H1 (cell line): Measurements from ENCODE around the gene ADAMTS8. TPM values are rescaled to one million over a fixed set of nuclear protein-coding genes. Genes with fewer than 3 reads are reported as not detected.

ENCODE experiments used
- CTCF ChIA-PET: fragments of 300-600 bp; sonication (Branson Sonifier 250); formaldehyde crosslinking; loops from one replicate; lab custom pipeline; 2021; ENCODE audit not compliant: partially characterized antibody; lab: Charles Lee
- POLR2A ChIA-PET: fragments of 300-600 bp; sonication (Branson Sonifier 250); formaldehyde crosslinking; loops from one replicate; lab custom pipeline; 2021; ENCODE audit warnings: inconsistent platforms; ENCODE audit not compliant: partially characterized antibody; lab: Charles Lee
- DNase-seq, 2 experiments: peaks; one replicate each; pipeline versions ENCODE4 v3.0.0 to v3.0.0-alpha.2; 2010 to 2022; ENCODE audit warnings: low spot score in 2 of 2, low read depth in 1 of 2, mixed read lengths in 1 of 2
- FAIRE-seq: peaks from 2 replicates; lab custom pipeline; 2011; peaks lifted over from hg19 to GRCh38; lab: Jason Lieb, UNC
- H2AFZ ChIP-seq: 2 replicates; pipeline ENCODE4 v1.8.1; 2012; ENCODE audit warnings: low read length, inconsistent platforms
- H2AK5ac ChIP-seq: 2 replicates; pipeline ENCODE4 v1.6.1; 2013; ENCODE audit warnings: low read depth, low read length
- H2BK120ac ChIP-seq: replicated peaks from 2 replicates; pipeline ENCODE3; 2013; ENCODE audit warnings: low read depth, low read length, inconsistent platforms
- H2BK12ac ChIP-seq: 2 replicates; pipeline ENCODE4 v1.6.1; 2013; ENCODE audit warnings: low read depth, low read length
- H2BK15ac ChIP-seq: 2 replicates; pipeline ENCODE4 v1.6.1; 2013; ENCODE audit warnings: low read length
- H2BK20ac ChIP-seq: 2 replicates; pipeline ENCODE4 v1.6.1; 2013; ENCODE audit warnings: low read length
- H2BK5ac ChIP-seq: 2 replicates; pipeline ENCODE4 v1.6.1; 2013; ENCODE audit warnings: low read depth, low read length
- H3K14ac ChIP-seq: 2 replicates; pipeline ENCODE4 v1.6.1; 2013; ENCODE audit warnings: inconsistent platforms; ENCODE audit not compliant: insufficient read length
- H3K18ac ChIP-seq: 2 replicates; pipeline ENCODE4 v1.6.1; 2013; ENCODE audit warnings: low read length; ENCODE audit errors: extremely low read depth
- H3K23ac ChIP-seq: 2 replicates; pipeline ENCODE4 v1.6.1; 2013; ENCODE audit warnings: inconsistent platforms; ENCODE audit not compliant: insufficient read length
- H3K23me2 ChIP-seq: 2 replicates; pipeline ENCODE4 v1.6.1; 2013; ENCODE audit warnings: low read depth, low read length
- H3K27ac ChIP-seq: 2 replicates; pipeline ENCODE4 v1.6.1; 2011; ENCODE audit warnings: low read depth, low read length, inconsistent platforms
- H3K27me3 ChIP-seq, 4 experiments: replicated peaks in 1 of 4; 1 replicate in 1 of 4; 2 replicates in 3 of 4; pipeline versions ENCODE4 v1.6.1 to v1.8.1; 2011 to 2013; ENCODE audit warnings: low read length in 3 of 4, mild to moderate bottlenecking in 3 of 4, inconsistent platforms in 2 of 4, mixed read lengths in 2 of 4, moderate library complexity in 1 of 4; ENCODE audit not compliant: control insufficient read depth in 3 of 4, insufficient read depth in 3 of 4; ENCODE audit errors: extremely low read depth in 1 of 4
- H3K36me3 ChIP-seq, 4 experiments: 2 replicates each; pipeline versions ENCODE4 v1.6.1 to v1.8.1; 2011 to 2013; ENCODE audit warnings: mild to moderate bottlenecking in 4 of 4, low read length in 3 of 4, moderate library complexity in 2 of 4, control low read depth in 1 of 4, inconsistent platforms in 1 of 4; ENCODE audit not compliant: insufficient read depth in 4 of 4, control insufficient read depth in 2 of 4
- H3K4ac ChIP-seq: replicated peaks from 2 replicates; pipeline ENCODE3; 2013; ENCODE audit warnings: low read length, low read depth, mixed read lengths, inconsistent platforms; ENCODE audit not compliant: insufficient read length
- H3K4me1 ChIP-seq, 4 experiments: replicated peaks in 1 of 4; 1 replicate in 1 of 4; 2 replicates in 3 of 4; pipeline versions ENCODE4 v1.6.1 to v1.8.1; 2011 to 2013; ENCODE audit warnings: low read length in 3 of 4, inconsistent platforms in 2 of 4, mixed read lengths in 1 of 4; ENCODE audit not compliant: insufficient read depth in 4 of 4, control insufficient read depth in 3 of 4
- H3K4me2 ChIP-seq, 2 experiments: 2 replicates each; pipeline versions ENCODE4 v1.6.1 to v1.8.1; 2011 to 2013; ENCODE audit warnings: low read depth in 2 of 2, low read length in 2 of 2, control low read depth in 1 of 2, inconsistent platforms in 1 of 2, mild to moderate bottlenecking in 1 of 2; ENCODE audit not compliant: insufficient read depth in 1 of 2
- H3K4me3 ChIP-seq, 4 experiments: fragments of 200-600, 300-600 bp in 1 of 4; sonication (generic), shearing (Covaris generic), sonication (Bioruptor Twin) in 1 of 4; 2 replicates each; pipeline versions ENCODE4 v1.5.1 to v1.8.1; 2011 to 2016; ENCODE audit warnings: low read length in 4 of 4, low read depth in 3 of 4, control low read depth in 2 of 4, inconsistent platforms in 2 of 4, mild to moderate bottlenecking in 2 of 4, mixed read lengths in 1 of 4, moderate library complexity in 1 of 4; ENCODE audit not compliant: insufficient read depth in 2 of 4; ENCODE audit errors: extremely low read depth in 1 of 4
- H3K56ac ChIP-seq: replicated peaks from 2 replicates; pipeline ENCODE3; 2013; ENCODE audit warnings: low read depth, mild to moderate bottlenecking, mixed read lengths, low read length, inconsistent platforms; ENCODE audit not compliant: insufficient read length
- H3K79me1 ChIP-seq: 2 replicates; pipeline ENCODE4 v1.6.1; 2013; ENCODE audit warnings: low read depth, low read length, control low read depth
- H3K79me2 ChIP-seq, 2 experiments: 2 replicates each; pipeline versions ENCODE4 v1.6.1 to v1.8.1; 2012 to 2013; ENCODE audit warnings: low read length in 2 of 2, mild to moderate bottlenecking in 2 of 2, inconsistent platforms in 1 of 2; ENCODE audit not compliant: insufficient read depth in 2 of 2, control insufficient read depth in 1 of 2
- H3K9ac ChIP-seq, 4 experiments: replicated peaks in 1 of 4; 1 replicate in 1 of 4; 2 replicates in 3 of 4; pipeline versions ENCODE4 v1.6.1 to v1.8.1; 2011 to 2013; ENCODE audit warnings: low read depth in 3 of 4, low read length in 3 of 4, control low read depth in 2 of 4, mild to moderate bottlenecking in 2 of 4, moderate library complexity in 2 of 4, inconsistent platforms in 1 of 4; ENCODE audit errors: extremely low read depth in 1 of 4
- H3K9me3 ChIP-seq, 2 experiments: 2 replicates each; pipeline versions ENCODE4 v1.6.1 to v1.8.1; 2012 to 2013; ENCODE audit warnings: mild to moderate bottlenecking in 2 of 2, moderate library complexity in 2 of 2, control low read depth in 1 of 2, inconsistent platforms in 1 of 2, low read depth in 1 of 2, low read length in 1 of 2, mixed read lengths in 1 of 2; ENCODE audit not compliant: insufficient read depth in 2 of 2
- H4K20me1 ChIP-seq, 2 experiments: replicated peaks in 1 of 2; 2 replicates each; pipeline versions ENCODE3 to v1.8.1; 2011 to 2013; ENCODE audit warnings: inconsistent platforms in 2 of 2, low read length in 2 of 2, mild to moderate bottlenecking in 1 of 2; ENCODE audit not compliant: insufficient read depth in 2 of 2, control insufficient read depth in 1 of 2
- H4K5ac ChIP-seq: 2 replicates; pipeline ENCODE4 v1.6.1; 2013; ENCODE audit warnings: low read length, low read depth, mixed read lengths, inconsistent platforms; ENCODE audit not compliant: insufficient read length
- H4K8ac ChIP-seq: 2 replicates; pipeline ENCODE4 v1.8.0; 2013; ENCODE audit warnings: mild to moderate bottlenecking, moderate library complexity, low read length, inconsistent platforms; ENCODE audit not compliant: insufficient read depth; ENCODE audit errors: extremely low read depth
- H4K91ac ChIP-seq: replicated peaks from 2 replicates; pipeline ENCODE3; 2013; ENCODE audit warnings: low read length, mixed read lengths, inconsistent platforms; ENCODE audit not compliant: insufficient read length
- CEBPB ChIP-seq: IDR thresholded peaks from 2 replicates; pipeline ENCODE4 v1.6.1; 2012; ENCODE audit warnings: low read depth, low read length
- CHD1 ChIP-seq: IDR thresholded peaks from 2 replicates; pipeline ENCODE4 v1.6.1; 2012; ENCODE audit warnings: low read depth, low read length, improper control_type of control experiment
- CHD2 ChIP-seq: IDR thresholded peaks from 2 replicates; pipeline ENCODE4 v1.6.1; 2012; ENCODE audit warnings: low read length, improper control_type of control experiment
- CREB1 ChIP-seq: IDR thresholded peaks from 2 replicates; pipeline ENCODE4 v1.6.1; 2012; ENCODE audit warnings: inconsistent platforms
- POLR2A ChIP-seq, 2 experiments: IDR thresholded peaks; 1 replicate in 1 of 2; 2 replicates in 1 of 2; pipeline ENCODE4 v1.6.1; 2011; ENCODE audit warnings: low read depth in 2 of 2, low read length in 2 of 2, mild to moderate bottlenecking in 2 of 2; ENCODE audit errors: control extremely low read depth in 1 of 2
- RXRA ChIP-seq: IDR thresholded peaks from 2 replicates; pipeline ENCODE4 v1.6.1; 2011; ENCODE audit warnings: low read depth, mild to moderate bottlenecking, low read length, moderate library complexity; ENCODE audit not compliant: insufficient read depth
- SP4 ChIP-seq: IDR thresholded peaks from 2 replicates; pipeline ENCODE4 v1.6.1; 2012; ENCODE audit warnings: low read length, inconsistent platforms
- TAF7 ChIP-seq: optimal IDR thresholded peaks from 2 replicates; pipeline ENCODE3; 2011; ENCODE audit warnings: low read depth, mild to moderate bottlenecking, inconsistent platforms, low read length, moderate library complexity, borderline replicate concordance
- ZNF274 ChIP-seq: IDR thresholded peaks from 2 replicates; pipeline ENCODE4 v1.7.0; 2012; ENCODE audit warnings: low read length, borderline replicate concordance; ENCODE audit errors: extremely low read depth
- WGBS, 2 experiments: shearing (Covaris generic) in 1 of 2; methylation state at CpG; one replicate each; pipeline versions ENCODE4 v1.1.6 to v1.1.7; 2013 to 2015; ENCODE audit warnings: low lambda C conversion rate in 2 of 2, mixed read lengths in 2 of 2, inconsistent platforms in 1 of 2, low coverage in 1 of 2, missing lambda C conversion rate in 1 of 2; ENCODE audit not compliant: insufficient replicate concordance in 2 of 2, insufficient coverage in 1 of 2, insufficient read length in 1 of 2; ENCODE audit errors: extremely low coverage in 1 of 2, missing lambda C conversion rate in 1 of 2; 5-methylcytosine and 5-hydroxymethylcytosine counted together
- polyA plus RNA-seq, 7 experiments: library from polyadenylated mRNA; depleted of rRNA in 3 of 7; stranded (reverse) in 5 of 7; unstranded in 2 of 7; fragments of >200 nt in 5 of 7; fragments of 200-250 nt in 2 of 7; gene quantifications; 1 replicate in 5 of 7; 2 replicates in 1 of 7; 4 replicates in 1 of 7; pipeline versions ENCODE4 v1.2.1 to v1.2.3, GENCODE V29; 2011 to 2013; ENCODE audit warnings: missing spikeins in 2 of 7, mixed read lengths in 2 of 7
- total RNA-seq: library from RNA; stranded (reverse); fragmentation: NEBNext Ultra II Directional; extraction: Animal tissue kit (Norgen Biotek cat#: 25700); gene quantifications from 2 replicates; pipeline ENCODE4 v1.2.1, GENCODE V29; 2021

Gene ADAMTS8
- total and polyA plus RNA-seq, 2 of the 8 experiments (the other 6 are each of a cell fraction or from before 2014, with no cell fraction given), result 9.3 to 16.6 TPM

- FAIRE-seq (no peak), DNase-seq (no peak)
- Histone ChIP-seq H2BK12ac (no peak overlapping the region), H2BK15ac (no peak overlapping the region), H4K5ac (no peak overlapping the region), H3K9ac (no peak overlapping the region), H3K79me2 (no peaks in the 10 kb centered on the region), H2AFZ (no peak overlapping the region), H3K14ac (no peak overlapping the region), H3K4me2 (no peak overlapping the region), H3K18ac (no peak overlapping the region), H4K8ac (no peak overlapping the region), H3K27ac (no peak overlapping the region), H3K23me2 (peaks cover 12% of the 10 kb centered on the region), H3K56ac (no peak overlapping the region), H3K36me3 (no peaks in the 10 kb centered on the region), H2BK20ac (no peak overlapping the region), H3K79me1 (no peaks in the 10 kb centered on the region), H3K4ac (no peak overlapping the region), H4K20me1 (no peaks in the 10 kb centered on the region), H3K23ac (no peak overlapping the region), H2BK5ac (no peak overlapping the region), H2AK5ac (no peak overlapping the region), H3K9me3 (no peaks in the 10 kb centered on the region), H3K4me1 (peaks cover 0 to 12% (median 7%) of the 10 kb centered on the region in 4 experiments; a peak in 6 of 7 replicates), H3K4me3 (no peak overlapping the region), H3K27me3 (peaks cover 2 to 32% (median 31%) of the 10 kb centered on the region in 4 experiments), H4K91ac (no peak overlapping the region), H2BK120ac (no peak overlapping the region)
- ChIA-PET POLR2A (interaction anchor here (0.9 to 1.5 kb wide), 2 partner anchors 430 to 436 kb away, joined by 3 to 5 read pairs; no protein-coding TSS in a partner anchor), CTCF (interaction anchor here (0.7 to 21.7 kb wide), 38 partner anchors 10 to 486 kb away, joined by 3 to 521 read pairs (median 4); partner anchors contain the start of gene ADAMTS15)
- WGBS, 2 experiments, result 84% methylated on average over 3 of the region's 3 CpGs; no CpG with 5 or more reads in 1 of the 2 experiments
- TF ChIP-seq CEBPB (no peak), POLR2A (IDR thresholded peaks at IDR 0.05; ENCODE audit: control extremely low read depth in 1 of 2, low read depth in 2 of 2, low read length in 2 of 2) (no peak), SP4 (no peak), RXRA (no peak), CHD1 (no peak), CREB1 (no peak), CHD2 (no peak), ZNF274 (no peak), TAF7 (no peak)
Observed at GRCh38 chr11:130431801-130432200, 3.4 kb upstream of the ADAMTS8 start.
